AML-193 (cell line): ENCODE results near the gene NUDT21.
A peak's percentile ranks its signal among the peaks of the same experiment; 100 is the strongest.
"Not testable (repeated sequence)": the region's sequence is repeated elsewhere in the genome, so short reads cannot be mapped to it uniquely, and the experiment has no call there.

ENCODE experiments used
- DNase-seq, 2 experiments: peaks; one replicate each; lab custom pipeline; 2025; lab: John Stamatoyannopoulos, UW

Gene NUDT21

DNA sequence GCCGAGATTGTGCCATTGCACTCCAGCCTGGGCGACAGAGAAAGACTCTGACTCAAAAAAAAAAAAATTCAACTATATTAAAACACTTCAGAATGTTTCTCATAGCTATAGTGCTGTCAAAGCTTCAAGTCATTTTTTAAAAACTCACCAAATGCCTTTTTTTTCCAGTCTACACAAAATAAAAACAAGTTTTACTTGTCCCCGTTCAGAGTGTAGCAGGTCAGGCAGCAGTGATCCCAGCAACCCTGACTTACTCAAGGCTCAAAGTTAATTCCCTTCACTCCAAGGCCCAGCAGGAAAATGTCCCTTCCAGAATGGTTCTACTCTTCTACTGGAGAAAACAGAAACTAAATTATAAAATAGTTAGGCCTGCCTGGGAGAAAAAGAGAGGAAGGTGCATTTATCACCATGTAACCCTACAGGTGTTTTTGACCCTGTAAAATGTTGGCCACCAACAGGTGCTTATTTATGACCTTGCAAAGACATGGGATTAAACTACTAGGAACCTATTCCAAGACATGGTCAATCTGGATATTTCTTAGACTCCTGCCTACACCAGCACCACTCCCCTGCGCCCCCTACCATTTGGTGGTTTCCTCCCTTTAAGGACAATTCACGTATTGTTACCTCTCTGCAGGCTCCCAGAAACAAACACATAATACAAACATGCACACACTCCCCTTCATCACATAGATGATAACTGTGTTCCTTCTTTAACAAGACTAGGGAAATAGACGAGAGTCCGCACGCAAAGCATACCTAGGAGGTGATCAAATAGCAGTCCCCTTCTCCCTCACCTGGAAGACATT is 31.2 kb downstream of the NUDT21 start:
- DNase-seq: no peak

- DNase-seq: no peak
These were observed 34.0 kb downstream of the NUDT21 start for GRCh38 chr16:56417138-56417537.

GRCh38 chr16:56415875-56416274 is 35.3 kb downstream of the NUDT21 start:
- no peak for DNase-seq

GRCh38 chr16:56414366-56414765 is 36.8 kb downstream of the NUDT21 start:
- no peak for DNase-seq

DNA sequence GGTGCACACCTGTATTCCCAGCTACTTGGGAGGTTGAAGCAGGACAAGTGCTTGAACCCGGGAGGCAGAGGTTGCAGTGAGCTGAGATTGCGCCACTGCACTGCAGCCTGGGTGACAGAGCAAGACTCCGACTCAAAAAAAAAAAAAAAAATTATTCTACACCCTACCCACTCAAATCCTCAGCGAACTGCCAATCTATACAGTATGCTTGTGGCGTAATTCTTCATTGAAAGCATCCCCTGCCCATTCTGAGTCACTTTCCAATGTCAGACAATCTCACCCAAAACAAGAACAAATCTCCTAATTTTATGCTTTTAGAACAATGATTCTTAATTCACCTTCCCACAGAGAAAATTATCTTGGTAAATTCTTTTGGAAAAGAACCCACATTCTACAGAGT is 37.8 kb downstream of the NUDT21 start:
- DNase-seq: no peak

- no peak for DNase-seq
These were observed 39.5 kb downstream of the NUDT21 start for GRCh38 chr16:56411624-56412023.

DNA sequence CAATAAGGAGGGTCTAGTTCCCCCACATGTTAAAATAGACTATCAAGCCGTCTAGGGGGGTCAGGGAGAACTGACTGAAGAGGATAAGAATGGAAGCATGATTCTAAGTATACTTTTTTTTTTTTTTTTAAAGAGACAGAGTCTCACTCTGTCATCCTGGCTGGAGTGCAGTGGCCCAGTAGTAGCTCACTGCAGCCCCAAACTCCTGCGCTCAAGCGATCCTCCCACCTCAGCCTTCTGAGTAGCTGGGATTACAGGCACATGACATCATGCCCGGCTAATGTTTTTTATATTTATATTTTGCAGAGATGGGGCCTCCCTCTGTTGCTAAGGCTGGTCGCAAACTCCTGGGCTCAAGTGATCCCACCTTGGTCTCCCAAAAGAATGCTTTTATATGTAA is 40.0 kb downstream of the NUDT21 start:
- no peak for DNase-seq

- no peak for DNase-seq
These were observed 41.9 kb downstream of the NUDT21 start for GRCh38 chr16:56409195-56409594.

GRCh38 chr16:56408379-56409098 is 42.6 kb downstream of the NUDT21 start:
- DNase-seq: no peak

DNA sequence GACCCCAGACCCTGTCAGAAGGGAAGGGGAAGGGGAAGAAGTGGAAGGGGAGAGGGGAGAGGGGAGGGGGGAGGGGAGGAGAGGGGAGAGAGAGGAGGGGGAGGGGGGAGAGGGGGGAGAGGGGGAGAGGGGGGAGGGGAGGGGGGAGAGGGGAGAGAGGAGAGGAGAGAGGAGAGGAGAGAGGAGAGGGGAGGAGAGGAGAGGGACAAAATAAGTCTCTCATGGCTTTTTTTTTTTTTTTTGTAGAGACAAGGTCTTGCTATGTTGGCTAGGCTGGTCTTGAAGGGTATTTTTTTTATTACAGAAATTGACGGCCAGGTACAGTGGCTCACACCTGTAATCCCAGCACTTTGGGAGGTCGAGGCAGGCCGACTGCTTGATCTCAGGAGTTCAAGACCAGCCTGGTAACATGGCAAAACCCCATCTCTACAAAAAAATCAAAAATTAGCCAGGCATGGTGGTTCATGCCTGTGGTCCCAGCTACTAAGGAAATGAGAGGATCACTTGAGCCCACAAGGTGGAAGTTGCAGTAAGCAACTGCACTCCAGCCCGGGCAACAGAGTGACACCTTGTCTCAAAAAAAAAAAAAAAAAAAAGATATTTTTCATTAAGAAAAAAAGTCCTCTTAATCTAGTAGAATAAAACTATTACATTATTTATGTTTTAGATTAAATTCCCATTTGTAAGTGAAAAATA is 45.0 kb downstream of the NUDT21 start:
- no peak for DNase-seq

DNA sequence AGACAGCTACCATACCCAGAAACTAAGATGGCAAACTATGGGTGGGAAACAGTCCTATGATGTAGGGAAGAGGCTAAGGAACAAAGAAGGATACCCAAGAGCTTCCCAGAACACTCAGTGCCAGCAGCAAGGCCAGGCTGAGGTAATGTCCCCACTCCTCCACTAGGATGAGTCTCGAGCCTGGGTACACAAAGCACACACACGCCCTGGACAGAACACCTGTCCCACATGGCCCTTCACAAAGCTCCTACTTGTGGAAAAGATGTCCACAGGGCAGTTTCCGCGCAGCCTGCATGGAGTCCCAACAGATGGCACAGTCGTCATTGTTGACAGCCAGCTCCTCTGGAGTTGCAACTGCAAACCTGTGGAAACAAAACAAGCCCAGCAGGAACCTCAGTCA is 49.6 kb downstream of the NUDT21 start:
- DNase-seq: peak; percentile 5 to 19

- DNase-seq: no peak
These were observed 50.7 kb downstream of the NUDT21 start for GRCh38 chr16:56400458-56400857.

- DNase-seq: no peak
These were observed 51.6 kb downstream of the NUDT21 start for GRCh38 chr16:56399486-56399885.

GRCh38 chr16:56399047-56399446 is 52.1 kb downstream of the NUDT21 start:
- DNase-seq: no peak

- not testable (repeated sequence) for DNase-seq
These were observed 54.4 kb downstream of the NUDT21 start for GRCh38 chr16:56396724-56397123.

- DNase-seq: no peak
These were observed 61.6 kb downstream of the NUDT21 start for GRCh38 chr16:56389554-56389953.

- no peak for DNase-seq
These were observed 62.9 kb downstream of the NUDT21 start for GRCh38 chr16:56388209-56388608.

GRCh38 chr16:56387396-56387795 is 63.7 kb downstream of the NUDT21 start:
- DNase-seq: no peak

- no peak for DNase-seq
These were observed 66.9 kb downstream of the NUDT21 start for GRCh38 chr16:56384074-56384721.

GRCh38 chr16:56382901-56383355 is 68.2 kb downstream of the NUDT21 start:
- DNase-seq: no peak

- no peak for DNase-seq
These were observed 68.7 kb downstream of the NUDT21 start for GRCh38 chr16:56382459-56382858.

GRCh38 chr16:56380778-56381485 is 70.2 kb downstream of the NUDT21 start:
- DNase-seq: not testable (repeated sequence)
